Middle frontal gyrus (tissue), 1 donor: ENCODE measurements around the gene FMNL3.
A peak's percentile ranks its signal among the peaks of the same experiment; 100 is the strongest.
"Not testable (repeated sequence)": the region's sequence is repeated elsewhere in the genome, so short reads cannot be mapped to it uniquely, and the experiment has no call there.

Experiments used
- DNase-seq: peaks from one replicate; pipeline ENCODE4 v3.0.0-alpha.2; 2015; ENCODE audit warnings: low spot score; ENCODE audit errors: extremely low spot score

Gene FMNL3, protein sequence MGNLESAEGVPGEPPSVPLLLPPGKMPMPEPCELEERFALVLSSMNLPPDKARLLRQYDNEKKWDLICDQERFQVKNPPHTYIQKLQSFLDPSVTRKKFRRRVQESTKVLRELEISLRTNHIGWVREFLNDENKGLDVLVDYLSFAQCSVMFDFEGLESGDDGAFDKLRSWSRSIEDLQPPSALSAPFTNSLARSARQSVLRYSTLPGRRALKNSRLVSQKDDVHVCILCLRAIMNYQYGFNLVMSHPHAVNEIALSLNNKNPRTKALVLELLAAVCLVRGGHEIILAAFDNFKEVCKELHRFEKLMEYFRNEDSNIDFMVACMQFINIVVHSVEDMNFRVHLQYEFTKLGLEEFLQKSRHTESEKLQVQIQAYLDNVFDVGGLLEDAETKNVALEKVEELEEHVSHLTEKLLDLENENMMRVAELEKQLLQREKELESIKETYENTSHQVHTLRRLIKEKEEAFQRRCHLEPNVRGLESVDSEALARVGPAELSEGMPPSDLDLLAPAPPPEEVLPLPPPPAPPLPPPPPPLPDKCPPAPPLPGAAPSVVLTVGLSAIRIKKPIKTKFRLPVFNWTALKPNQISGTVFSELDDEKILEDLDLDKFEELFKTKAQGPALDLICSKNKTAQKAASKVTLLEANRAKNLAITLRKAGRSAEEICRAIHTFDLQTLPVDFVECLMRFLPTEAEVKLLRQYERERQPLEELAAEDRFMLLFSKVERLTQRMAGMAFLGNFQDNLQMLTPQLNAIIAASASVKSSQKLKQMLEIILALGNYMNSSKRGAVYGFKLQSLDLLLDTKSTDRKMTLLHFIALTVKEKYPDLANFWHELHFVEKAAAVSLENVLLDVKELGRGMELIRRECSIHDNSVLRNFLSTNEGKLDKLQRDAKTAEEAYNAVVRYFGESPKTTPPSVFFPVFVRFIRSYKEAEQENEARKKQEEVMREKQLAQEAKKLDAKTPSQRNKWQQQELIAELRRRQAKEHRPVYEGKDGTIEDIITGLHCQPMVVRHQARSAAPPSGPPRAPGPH

DNA sequence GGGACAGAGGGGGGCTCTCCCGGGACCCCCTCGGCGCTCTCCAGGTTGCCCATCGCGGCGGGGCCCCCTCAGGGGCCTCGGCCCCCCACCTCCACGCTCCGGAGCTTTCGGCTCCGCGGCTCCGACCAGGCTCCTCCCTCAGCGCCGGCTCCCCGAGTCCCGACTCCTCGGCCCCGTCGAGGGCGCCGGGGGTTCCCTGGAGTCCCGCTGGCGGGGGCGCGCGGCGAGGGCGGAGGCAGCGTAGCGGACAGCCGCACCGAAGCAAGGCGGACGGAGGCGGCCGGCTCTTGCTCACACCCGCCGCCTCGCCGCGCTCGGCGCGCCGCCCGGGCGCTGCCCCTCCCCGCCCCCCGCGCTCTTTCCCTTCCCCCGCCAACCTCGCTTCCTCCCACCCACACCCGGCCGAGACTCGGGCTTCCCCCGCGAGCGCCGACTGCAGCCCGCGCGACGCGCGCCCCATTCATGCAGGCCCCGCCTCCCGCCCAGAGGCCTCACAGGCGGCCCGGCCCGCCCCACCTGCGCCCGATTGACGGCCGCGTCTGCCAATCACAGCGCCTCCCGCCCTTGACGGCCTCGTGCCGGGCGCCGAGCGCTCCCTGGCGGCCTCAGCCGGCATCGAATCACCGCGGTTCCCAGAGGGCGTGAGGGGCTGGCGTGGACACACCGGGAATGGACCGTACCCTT is at the start of gene FMNL3:
FMNL3 (minus strand) TSS at position 278 of the 684 bp plus-strand sequence; CDS start at position 53, 225 bp downstream.
- DNase-seq, result peak; percentile 94

DNA sequence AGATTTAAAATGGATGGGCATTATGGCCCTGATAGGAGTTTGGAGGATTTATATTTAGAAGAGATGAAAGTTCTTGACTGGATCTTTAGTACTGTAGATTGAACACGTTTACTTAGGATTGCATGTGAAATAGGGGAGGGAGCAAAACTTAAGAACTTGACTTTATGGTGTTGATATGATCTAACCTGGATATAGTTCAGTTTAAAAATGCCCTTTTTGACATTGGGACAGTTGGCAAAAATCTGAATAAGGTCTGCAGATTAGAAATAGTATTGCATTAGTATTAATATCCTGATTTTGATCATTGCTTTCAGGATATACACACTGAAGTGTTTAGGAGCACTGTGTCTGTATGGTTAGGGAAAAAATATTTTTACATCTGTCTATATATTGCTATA is 43.8 kb upstream of the FMNL3 start:
- DNase-seq, result no peak

DNA sequence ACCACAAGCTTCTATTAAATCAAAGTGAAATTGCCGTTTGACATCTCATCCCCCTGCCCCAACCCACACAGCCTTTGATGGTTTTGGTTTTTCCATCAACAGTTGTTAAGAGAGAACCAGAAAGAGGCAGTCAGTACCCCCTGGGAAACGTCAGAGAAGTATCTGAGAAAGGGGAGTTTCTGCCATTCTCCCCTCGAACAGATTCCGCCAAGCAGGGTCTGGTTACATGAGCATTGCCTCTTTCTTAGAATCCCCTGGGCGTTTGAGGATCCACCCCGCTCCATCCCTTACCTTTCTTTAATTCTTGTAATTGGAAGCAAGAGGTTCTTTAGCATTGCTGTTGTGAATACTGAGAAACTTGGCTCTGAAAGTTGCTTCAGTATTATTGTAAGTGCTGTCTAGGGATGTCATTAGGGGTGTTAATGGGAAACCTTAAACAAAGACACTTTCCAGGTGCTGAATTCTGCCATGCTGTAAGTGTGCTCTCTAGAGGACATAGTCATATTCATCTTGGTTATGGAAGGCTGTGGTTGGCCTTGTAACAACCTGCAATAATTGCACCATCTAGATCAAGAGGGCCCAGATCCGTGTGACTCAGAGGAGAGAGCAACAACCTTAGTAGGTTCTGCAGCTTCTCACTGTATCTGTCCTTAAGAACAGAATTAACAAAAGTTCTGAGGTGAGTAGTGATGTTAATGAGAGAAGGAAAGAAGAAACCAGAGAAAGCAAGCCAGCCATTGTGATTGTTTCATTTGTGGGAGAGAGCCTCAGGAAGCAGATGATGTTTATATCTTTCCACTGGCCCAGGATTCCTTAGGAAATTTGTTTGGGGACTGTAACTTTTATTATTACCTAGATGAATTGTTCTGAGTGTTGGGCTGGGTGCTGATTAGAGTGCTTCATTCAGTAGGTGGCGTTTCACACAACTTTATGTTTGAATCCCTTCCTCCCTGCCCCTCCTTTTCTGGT is 43.1 kb upstream of the FMNL3 start:
- DNase-seq, result no peak

DNA sequence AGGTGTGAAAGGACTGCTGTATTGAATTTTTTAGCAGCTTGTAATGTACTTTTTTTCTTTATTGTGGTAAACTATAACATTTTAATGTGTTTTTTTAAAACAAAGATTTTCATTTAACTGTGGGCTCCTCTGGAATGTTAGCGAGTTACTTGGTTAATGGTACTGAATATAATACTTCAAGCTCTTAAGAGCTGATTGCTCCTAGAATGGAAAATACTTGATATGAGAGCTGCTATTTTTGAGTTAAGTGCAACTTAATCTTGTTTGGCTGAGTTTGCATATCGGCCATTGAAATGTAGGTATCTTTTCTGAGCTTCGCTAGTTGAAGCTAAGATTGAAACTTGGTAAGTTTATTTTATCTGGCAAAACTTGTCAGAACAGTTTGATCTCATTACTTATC is 41.6 kb upstream of the FMNL3 start:
- DNase-seq, result no peak

DNA sequence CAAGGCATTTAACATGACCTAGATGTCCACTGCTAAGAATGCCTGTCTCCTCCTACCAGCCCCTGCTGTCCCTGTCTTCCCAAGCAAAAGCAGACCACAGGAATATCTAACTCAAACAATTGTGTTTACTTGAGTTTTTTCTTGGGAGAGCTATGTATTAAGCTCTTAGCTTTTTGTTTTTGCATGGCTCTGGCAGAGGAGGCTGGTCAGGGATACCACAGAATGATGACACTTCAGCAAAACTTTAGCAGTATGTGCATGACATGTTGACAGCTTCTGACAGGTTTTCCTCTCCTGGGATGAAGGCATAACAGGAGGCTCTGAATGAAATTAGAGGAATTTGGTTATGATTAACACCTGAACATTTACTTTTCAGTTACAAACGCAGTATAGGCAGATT is 41.1 kb upstream of the FMNL3 start:
- DNase-seq, result no peak

DNA sequence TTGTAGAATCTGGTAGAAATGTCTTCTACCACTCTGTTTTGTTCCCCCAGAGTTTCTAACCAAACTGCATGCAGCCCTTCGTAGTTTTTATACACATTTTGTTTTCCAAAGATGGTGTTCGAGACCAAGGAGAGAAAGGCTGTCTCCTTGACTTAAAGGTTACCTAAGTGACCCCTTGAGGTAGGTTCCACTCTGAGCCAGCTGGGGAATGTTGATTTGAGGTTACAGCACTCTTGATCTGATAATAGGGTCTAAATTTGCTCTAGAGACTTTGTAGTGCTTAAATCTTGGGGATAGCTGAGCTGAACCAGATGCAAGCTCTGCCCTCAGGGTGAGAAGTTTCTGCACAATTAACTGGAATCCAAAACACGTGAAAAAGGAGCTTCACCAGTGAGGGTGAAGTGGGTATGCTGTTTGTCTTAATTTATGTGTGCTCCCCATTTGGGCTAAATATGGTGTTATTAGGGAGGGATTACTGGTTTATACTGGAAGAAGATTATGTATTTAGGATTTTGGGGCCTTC is 37.2 kb upstream of the FMNL3 start:
- no peak for DNase-seq

DNA sequence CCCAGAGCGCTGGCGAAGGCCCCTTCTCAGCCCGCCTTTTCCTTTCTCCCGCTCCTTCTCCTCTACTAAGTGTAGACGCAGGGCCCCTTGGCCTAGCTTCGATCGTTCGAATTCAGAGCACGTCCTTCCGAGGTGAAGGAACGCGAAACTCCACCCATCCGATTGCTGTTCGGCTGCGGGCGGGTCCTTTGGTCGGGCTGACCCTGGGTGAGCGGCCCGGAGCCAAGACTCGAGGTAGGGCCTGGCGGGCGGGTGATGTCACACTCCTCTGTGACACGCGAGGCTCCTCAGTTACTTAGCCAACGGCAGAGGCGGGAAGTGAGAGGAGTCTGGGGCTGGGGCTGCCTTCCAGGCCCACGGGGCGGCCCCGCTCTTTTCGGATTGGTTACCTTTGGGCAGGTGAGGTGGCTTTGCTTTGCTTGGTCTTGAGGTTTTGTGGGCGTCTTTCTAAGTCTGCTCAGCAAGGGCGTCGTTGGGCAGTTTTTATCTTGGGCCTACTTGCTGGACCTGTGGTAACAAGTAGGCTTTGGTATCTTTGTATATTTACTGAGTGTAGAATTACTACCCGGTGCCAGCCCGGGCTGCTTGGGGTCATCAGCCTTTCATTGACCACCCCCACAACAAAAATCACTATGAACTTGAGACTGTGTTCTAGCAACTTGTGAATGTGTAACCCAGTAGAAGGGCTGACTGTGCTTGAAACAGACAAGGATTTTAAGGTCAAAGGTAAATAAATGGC is 34.8 kb upstream of the FMNL3 start:
- DNase-seq, result no peak

DNA sequence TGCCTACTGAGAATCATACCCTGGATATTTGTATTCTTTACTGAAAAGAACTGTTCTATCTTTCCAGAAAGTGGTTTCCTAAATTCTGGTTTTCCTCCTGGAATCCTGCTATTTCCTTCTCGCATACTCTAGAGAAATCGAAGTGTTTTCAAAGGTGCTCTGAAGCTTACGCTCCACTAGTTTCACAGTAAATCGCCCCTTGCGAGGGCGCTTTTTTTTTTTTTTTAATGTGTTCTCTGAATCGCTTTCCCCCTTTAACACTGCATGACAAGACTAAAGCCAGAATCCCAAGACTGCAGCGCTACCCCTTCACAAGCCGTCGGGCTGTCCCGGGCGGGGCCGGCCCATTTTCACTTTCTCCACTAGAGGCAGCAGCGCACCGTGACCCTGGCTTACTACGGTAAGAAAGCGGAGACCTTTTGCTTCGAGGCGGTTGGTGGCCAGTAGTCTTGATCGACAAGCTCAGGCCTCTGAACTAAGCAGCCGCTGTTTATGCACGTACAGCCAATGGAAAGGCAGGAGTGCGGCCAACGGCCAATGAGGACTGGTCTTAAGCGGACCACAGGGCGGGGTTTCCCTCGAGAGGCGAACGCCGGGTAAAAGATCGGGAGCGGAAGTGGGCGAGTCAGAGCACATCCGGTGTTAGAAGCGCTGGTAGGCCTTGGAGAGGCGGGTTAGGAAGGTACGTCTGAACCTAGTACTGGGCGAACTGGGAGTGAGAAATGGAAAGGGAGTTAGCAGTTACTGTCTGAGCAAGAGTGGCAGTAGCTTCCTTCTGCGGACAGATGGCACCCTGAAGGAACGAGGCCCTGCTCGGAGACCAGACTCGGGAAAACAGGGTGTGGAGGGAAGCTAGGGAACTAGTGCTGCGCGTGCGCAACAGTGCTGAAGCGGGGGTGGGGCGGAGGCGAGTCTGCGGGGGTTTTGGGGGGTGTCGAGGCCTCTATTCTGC is 34.0 kb upstream of the FMNL3 start, which contains the start of gene TMBIM6:
TMBIM6 (plus strand) TSS at position 628 of the 952 bp plus-strand sequence. CDS start 10,937 bp downstream, outside the sequence.
- peak; percentile 99 for DNase-seq

DNA sequence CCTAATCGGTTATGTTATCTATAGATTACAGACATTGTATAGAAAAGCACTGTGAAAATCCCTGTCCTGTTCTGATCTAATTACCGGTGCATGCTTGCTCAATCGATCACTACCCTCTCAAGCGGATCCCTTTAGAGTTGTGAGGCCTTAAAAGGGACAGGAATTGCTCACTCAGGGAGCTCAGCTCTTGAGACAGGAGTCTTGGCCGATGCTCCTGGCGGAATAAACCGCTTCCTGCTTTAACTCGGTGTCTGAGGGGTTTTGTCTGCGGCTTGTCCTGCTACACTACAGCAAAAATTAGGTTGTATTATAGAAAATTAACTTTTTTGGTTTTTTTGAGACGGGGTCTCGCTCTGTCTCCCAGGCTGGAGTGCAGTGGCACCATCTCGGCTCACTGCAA is 33.1 kb upstream of the FMNL3 start:
- not testable (repeated sequence) for DNase-seq

DNA sequence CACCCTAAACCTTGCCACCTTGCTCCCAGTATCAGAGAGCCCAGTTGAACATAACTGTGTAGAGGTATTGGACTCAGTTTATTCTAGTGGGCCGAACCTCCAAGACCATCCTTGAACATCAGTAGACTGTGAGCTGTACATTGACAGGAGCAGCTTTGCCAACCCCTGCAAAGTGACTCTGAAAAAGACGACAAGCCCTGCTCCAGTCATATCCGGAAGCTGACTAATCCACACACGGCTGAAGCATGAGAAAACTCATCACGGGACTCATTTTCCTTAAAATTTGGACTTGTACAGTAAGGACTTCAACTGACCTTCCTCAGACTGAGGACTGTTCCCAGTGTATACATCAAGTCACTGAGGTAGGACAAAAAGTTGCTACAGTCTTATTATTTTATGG is 31.5 kb upstream of the FMNL3 start:
- not testable (repeated sequence) for DNase-seq

DNA sequence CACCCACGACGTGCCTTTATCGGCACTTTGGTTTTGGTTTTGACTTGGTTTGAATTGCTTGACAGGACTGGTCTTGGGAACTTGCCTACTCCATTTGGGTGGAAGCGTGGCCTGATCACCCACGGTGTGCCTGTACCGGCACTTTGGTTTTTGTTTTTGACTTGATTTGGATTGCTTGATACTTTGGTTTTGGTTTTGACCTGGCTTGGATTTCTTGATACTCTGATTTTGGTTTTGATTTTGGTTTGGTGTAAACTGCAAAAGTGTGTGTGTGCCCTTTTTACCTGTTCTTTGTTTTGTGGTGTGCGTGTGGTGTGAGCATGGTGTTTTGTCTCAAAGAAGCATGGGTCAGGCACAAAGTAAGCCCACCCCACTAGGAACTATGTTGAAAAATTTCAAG is 27.7 kb upstream of the FMNL3 start:
- not testable (repeated sequence) for DNase-seq

DNA sequence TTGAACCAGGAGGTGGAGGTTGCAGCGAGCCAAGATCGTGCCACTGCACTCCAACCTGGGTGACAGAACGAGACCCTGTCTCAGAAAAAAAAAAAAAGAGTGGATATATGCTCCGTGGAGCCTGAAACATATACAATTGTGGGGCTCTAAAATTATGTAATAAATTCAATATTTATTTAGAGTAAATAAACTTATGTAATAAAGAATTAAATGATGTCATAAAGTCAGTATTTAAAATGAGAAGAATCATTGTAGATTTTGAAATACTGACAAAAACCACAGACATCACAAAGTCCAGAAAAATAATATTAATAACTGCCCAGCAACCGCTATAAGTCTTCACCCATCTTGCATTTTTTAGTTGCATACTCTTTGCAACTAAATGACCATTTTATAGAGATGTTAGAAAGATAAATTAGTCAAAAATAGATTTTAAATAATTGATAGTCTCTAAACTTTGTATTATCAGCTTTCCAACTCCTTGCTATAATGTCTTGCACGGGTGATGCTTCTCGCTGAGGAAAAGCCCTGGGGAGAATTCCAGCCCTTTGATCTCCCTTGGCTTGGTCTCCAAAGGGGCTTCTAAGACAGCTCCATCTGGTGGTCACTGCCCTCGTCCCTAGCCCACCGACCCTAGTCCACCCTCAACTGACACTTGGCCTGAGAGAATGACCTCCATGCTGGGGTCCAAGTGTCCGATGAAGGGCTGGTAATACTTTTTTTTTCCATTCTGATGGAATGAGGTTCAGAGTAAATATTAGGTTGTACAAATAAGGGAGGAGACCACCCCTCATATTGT is 26.2 kb upstream of the FMNL3 start:
- DNase-seq, result no peak

DNA sequence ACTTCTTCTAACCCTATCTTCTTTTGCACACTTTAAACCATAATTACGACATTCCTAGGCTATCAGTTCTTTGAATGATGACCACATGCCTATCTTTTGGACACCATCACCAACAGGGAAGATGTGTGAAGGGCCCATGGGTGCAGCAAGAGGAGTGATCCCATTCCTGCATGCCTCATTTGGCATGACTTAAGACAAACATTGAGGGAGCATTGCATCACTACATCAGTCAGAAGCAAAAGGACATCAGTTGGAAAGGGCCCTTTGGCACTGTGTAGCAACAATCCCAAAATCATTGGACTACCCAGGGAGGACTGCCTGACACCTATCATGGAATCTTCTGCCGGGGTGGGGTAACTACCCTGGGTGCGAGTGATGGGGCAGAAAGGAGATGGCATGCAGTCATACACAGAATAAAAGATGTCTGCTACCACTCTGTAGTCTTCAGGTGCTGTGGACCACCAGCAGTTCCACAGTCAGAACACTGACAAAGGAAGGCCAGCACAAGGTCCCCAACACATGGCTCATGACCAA is 23.4 kb upstream of the FMNL3 start:
- no peak for DNase-seq

DNA sequence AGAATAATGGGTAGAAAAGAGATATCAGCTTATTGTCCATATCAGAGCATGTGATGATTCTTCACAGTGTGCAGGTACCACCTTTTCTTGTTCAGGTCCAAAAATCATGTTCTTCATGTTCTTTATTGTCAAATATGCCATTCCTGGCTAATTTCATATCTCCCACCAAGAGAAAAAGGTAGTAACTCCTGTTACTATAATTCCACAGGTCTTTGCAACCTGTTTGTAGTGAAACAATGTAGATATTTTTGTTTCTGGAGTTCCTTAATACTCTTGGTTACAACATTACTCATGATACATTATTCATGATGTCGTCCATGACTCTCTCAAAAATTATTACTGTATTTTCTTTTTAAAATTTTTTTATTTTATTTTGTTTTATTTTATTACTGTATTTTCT is 22.8 kb upstream of the FMNL3 start:
- DNase-seq, result no peak

DNA sequence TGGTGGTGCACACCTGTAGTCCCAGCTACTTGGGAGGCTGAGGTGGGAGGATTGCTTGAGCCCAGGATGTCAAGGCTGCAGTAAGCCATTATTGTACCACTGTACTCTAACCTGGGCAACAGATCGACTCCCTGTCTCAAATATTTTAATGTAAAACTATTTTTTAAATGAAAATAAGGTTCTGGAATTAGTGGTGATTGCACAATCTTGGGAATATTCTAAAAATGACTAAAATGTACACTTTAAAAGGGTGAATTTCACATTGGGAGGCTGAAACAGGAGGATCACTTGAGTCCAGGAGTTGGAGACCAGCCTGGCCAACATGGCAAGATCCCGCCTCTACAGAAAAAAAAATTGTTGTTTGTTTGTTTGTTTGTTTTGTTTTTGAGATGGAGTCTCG is 21.2 kb upstream of the FMNL3 start:
- no peak for DNase-seq

DNA sequence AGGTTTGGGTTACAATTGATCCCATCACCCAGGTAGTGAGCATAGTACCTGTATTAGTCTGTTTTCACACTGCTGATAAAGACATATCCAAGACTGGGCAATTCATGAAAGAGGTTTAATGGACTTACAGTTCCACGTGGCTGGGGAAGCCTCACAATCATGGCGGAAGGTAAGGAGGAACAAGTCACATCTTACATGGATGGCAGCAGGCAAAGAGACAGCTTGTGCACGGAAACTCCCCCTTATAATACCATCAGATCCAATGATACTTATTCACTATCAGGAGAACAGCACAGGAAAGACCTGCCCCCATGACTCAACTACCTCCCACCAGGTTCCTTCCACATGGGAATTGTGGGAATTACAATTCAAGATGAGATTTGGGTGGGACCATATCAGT is 14.2 kb upstream of the FMNL3 start:
- not testable (repeated sequence) for DNase-seq

DNA sequence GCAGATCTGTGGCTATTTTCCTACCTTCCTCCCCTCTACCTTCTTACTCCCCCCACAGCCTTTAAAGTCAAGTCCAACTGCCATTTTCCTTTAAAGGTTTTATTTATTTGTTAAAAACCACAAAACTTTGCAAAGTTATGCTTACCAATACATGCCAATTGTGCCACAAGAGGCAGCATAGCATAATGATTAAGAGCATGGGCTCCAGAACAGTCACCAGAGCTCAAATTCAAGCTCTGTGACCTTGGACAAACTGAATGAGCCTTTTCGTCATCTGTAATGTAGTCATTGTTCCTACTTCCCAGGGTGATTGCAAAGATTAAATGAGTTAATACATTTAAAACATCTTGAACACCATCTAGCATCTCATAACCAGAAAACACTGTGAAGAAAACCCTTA is 13.0 kb upstream of the FMNL3 start:
- no peak for DNase-seq
